H9 (cell line): Measurements from ENCODE around the gene MSL1. TPM values are rescaled to one million over a fixed set of nuclear protein-coding genes. Genes with fewer than 3 reads are reported as not detected.

Source experiments
- DNase-seq: peaks from one replicate; pipeline ENCODE4 v3.0.0-alpha.2; 2017
- H2AFZ ChIP-seq: one replicate; pipeline ENCODE4 v1.6.1; 2013; ENCODE audit warnings: mild to moderate bottlenecking, low read length, control low read depth, moderate library complexity
- H2AK5ac ChIP-seq: 2 replicates; pipeline ENCODE4 v1.6.1; 2013; ENCODE audit warnings: low read length, control low read depth, mixed read lengths; ENCODE audit not compliant: insufficient read length
- H2BK120ac ChIP-seq: one replicate; pipeline ENCODE4 v1.6.1; 2013; ENCODE audit warnings: low read depth, mild to moderate bottlenecking, low read length, control low read depth, inconsistent platforms; ENCODE audit not compliant: poor library complexity, severe bottlenecking
- H2BK12ac ChIP-seq: 2 replicates; pipeline ENCODE4 v1.6.1; 2013; ENCODE audit warnings: low read length, control low read depth, mixed read lengths, low read depth; ENCODE audit not compliant: insufficient read length
- H2BK15ac ChIP-seq: 2 replicates; pipeline ENCODE4 v1.6.1; 2013; ENCODE audit warnings: low read depth, low read length, control low read depth
- H2BK20ac ChIP-seq: one replicate; pipeline ENCODE4 v1.6.1; 2013; ENCODE audit warnings: low read depth, mild to moderate bottlenecking, low read length, control low read depth, inconsistent platforms; ENCODE audit not compliant: poor library complexity, severe bottlenecking
- H2BK5ac ChIP-seq: 2 replicates; pipeline ENCODE4 v1.6.1; 2013; ENCODE audit warnings: low read length, control low read depth, mixed read lengths; ENCODE audit not compliant: insufficient read length
- H3K14ac ChIP-seq: 2 replicates; pipeline ENCODE4 v1.6.1; 2013; ENCODE audit warnings: low read length, control low read depth; ENCODE audit not compliant: insufficient read depth
- H3K18ac ChIP-seq: 2 replicates; pipeline ENCODE4 v1.6.1; 2013; ENCODE audit warnings: low read depth, mild to moderate bottlenecking, mixed read lengths, low read length, control low read depth; ENCODE audit not compliant: insufficient read length
- H3K23ac ChIP-seq: 2 replicates; pipeline ENCODE4 v1.6.1; 2013; ENCODE audit warnings: low read length, control low read depth, mixed read lengths, low read depth; ENCODE audit not compliant: insufficient read length
- H3K23me2 ChIP-seq: 2 replicates; pipeline ENCODE4 v1.6.1; 2013; ENCODE audit warnings: low read depth, mild to moderate bottlenecking, mixed read lengths, low read length, control low read depth; ENCODE audit not compliant: insufficient read length, poor library complexity, severe bottlenecking
- H3K27ac ChIP-seq: 2 replicates; pipeline ENCODE4 v1.5.1; 2013; ENCODE audit warnings: low read length, control low read depth, mixed read lengths, low read depth; ENCODE audit not compliant: insufficient read length
- H3K27me3 ChIP-seq: 2 replicates; pipeline ENCODE4 v1.6.1; 2013; ENCODE audit warnings: low read length, control low read depth, inconsistent platforms; ENCODE audit not compliant: insufficient read depth
- H3K4ac ChIP-seq: 2 replicates; pipeline ENCODE4 v1.6.1; 2013; ENCODE audit warnings: low read depth, mild to moderate bottlenecking, control low read depth, inconsistent platforms, low read length, moderate library complexity
- H3K4me1 ChIP-seq: 2 replicates; pipeline ENCODE4 v1.6.1; 2013; ENCODE audit warnings: low read length, control low read depth, inconsistent platforms; ENCODE audit not compliant: insufficient read depth
- H3K4me2 ChIP-seq: 2 replicates; pipeline ENCODE4 v1.6.1; 2013; ENCODE audit warnings: low read length, control low read depth, mixed read lengths; ENCODE audit not compliant: insufficient read length, insufficient read depth
- H3K56ac ChIP-seq: 2 replicates; pipeline ENCODE4 v1.6.1; 2013; ENCODE audit warnings: low read depth, mild to moderate bottlenecking, mixed read lengths, low read length, control low read depth; ENCODE audit not compliant: insufficient read length
- H3K79me1 ChIP-seq: 2 replicates; pipeline ENCODE4 v1.6.1; 2013; ENCODE audit warnings: low read depth, mild to moderate bottlenecking, moderate library complexity, low read length, control low read depth, inconsistent platforms; ENCODE audit not compliant: insufficient read depth, poor library complexity, severe bottlenecking
- H3K79me2 ChIP-seq: 2 replicates; pipeline ENCODE4 v1.6.1; 2013; ENCODE audit warnings: low read length, control low read depth, inconsistent platforms; ENCODE audit not compliant: insufficient read depth
- H3K9ac ChIP-seq: 2 replicates; pipeline ENCODE4 v1.6.1; 2013; ENCODE audit warnings: low read length, control low read depth, mixed read lengths; ENCODE audit not compliant: insufficient read length; ENCODE audit errors: extremely low read depth
- H3K9me3 ChIP-seq: one replicate; pipeline ENCODE4 v1.6.1; 2013; ENCODE audit warnings: low read depth, low read length, inconsistent platforms; ENCODE audit not compliant: control insufficient read depth
- H3T11ph ChIP-seq: one replicate; pipeline ENCODE4 v1.6.1; 2013; ENCODE audit warnings: mild to moderate bottlenecking, low read length, control low read depth, inconsistent platforms
- H4K20me1 ChIP-seq: one replicate; pipeline ENCODE4 v1.6.1; 2013; ENCODE audit not compliant: control insufficient read depth, insufficient read length, insufficient read depth
- H4K5ac ChIP-seq: 2 replicates; pipeline ENCODE4 v1.6.1; 2013; ENCODE audit warnings: low read depth, mild to moderate bottlenecking, mixed read lengths, low read length, control low read depth; ENCODE audit not compliant: insufficient read length
- H4K8ac ChIP-seq: replicated peaks from 2 replicates; pipeline ENCODE4 v1.6.1; 2013; ENCODE audit warnings: low read length, control low read depth, mixed read lengths, low read depth; ENCODE audit not compliant: insufficient read length
- H4K91ac ChIP-seq: 2 replicates; pipeline ENCODE4 v1.6.1; 2013; ENCODE audit warnings: low read depth, mild to moderate bottlenecking, moderate library complexity, mixed read lengths, low read length, control low read depth; ENCODE audit not compliant: insufficient read length
- H3K27ac Mint-ChIP-seq, 3 experiments: 2 replicates in 2 of 3; 3 replicates in 1 of 3; pipeline ENCODE4 v1.8.0; 2020 to 2021; ENCODE audit warnings: mixed read lengths in 3 of 3, mild to moderate bottlenecking in 1 of 3, moderate library complexity in 1 of 3
- H3K27me3 Mint-ChIP-seq: 2 replicates; pipeline ENCODE4 v1.8.0; 2021; ENCODE audit warnings: low read depth, mild to moderate bottlenecking, moderate library complexity, mixed read lengths
- H3K36me3 Mint-ChIP-seq, 3 experiments: 2 replicates in 2 of 3; 3 replicates in 1 of 3; pipeline ENCODE4 v1.8.0; 2020 to 2021; ENCODE audit warnings: low read depth in 3 of 3, mixed read lengths in 3 of 3; ENCODE audit not compliant: insufficient read depth in 1 of 3
- H3K4me1 Mint-ChIP-seq, 2 experiments: 2 replicates each; pipeline ENCODE4 v1.8.0; 2020; ENCODE audit warnings: mixed read lengths in 2 of 2
- H3K4me3 Mint-ChIP-seq, 2 experiments: 2 replicates in 1 of 2; 3 replicates in 1 of 2; pipeline ENCODE4 v1.8.0; 2020 to 2021; ENCODE audit warnings: mild to moderate bottlenecking in 2 of 2, mixed read lengths in 2 of 2, moderate library complexity in 1 of 2
- H3K9me3 Mint-ChIP-seq, 2 experiments: 2 replicates in 1 of 2; 3 replicates in 1 of 2; pipeline ENCODE4 v1.8.0; 2020; ENCODE audit warnings: mild to moderate bottlenecking in 2 of 2, mixed read lengths in 2 of 2, moderate library complexity in 1 of 2
- WGBS: extraction: QIAGEN DNeasy Blood & Tissue Kit; methylation state at CpG from one replicate; pipeline ENCODE4 v1.1.7; 2013; ENCODE audit warnings: missing lambda C conversion rate, low lambda C conversion rate, mixed read lengths; ENCODE audit not compliant: insufficient read length; ENCODE audit errors: extremely low coverage; 5-methylcytosine and 5-hydroxymethylcytosine counted together
- total RNA-seq: library from RNA; stranded (reverse); gene quantifications from 2 replicates; pipeline ENCODE4 v1.2.1, GENCODE V29; 2021
- TF ChIP-seq, protein P1 (sequence below): fragments of 200-600 bp; sonication (generic); conservative IDR thresholded peaks from 3 replicates; pipeline ENCODE4 v1.8.0; 2021; ENCODE audit warnings: antibody characterized with exemption, mild to moderate bottlenecking

The MSL1 gene
- total RNA-seq, 1 experiment from 2014 or later: 105 TPM

GRCh38 chr17:40086150-40087044 lies 35.4 kb upstream of the MSL1 start:
- no peak overlapping the region for H2BK120ac ChIP-seq
- H3K23ac ChIP-seq: no peak overlapping the region
- Mint-ChIP-seq H3K36me3 (peaks cover 10 to 29% (median 24%) of the 10 kb centered on the region in 3 experiments; a peak in 6 of 7 replicates), H3K27me3 (no peaks in the 10 kb centered on the region), H3K4me3 (no peak overlapping the region), H3K9me3 (peaks cover 0 to 2% of the 10 kb centered on the region in 2 experiments; a peak in 1 of 5 replicates), H3K4me1 (peaks cover 9 to 24% of the 10 kb centered on the region in 2 experiments; a peak in 3 of 4 replicates), H3K27ac (no peak overlapping the region)
- no peak overlapping the region for H2AK5ac ChIP-seq
- no peaks in the 10 kb centered on the region for H3K79me1 ChIP-seq
- H2BK5ac ChIP-seq: no peak overlapping the region
- H3K23me2 ChIP-seq: no peaks in the 10 kb centered on the region
- H3T11ph ChIP-seq: no peak overlapping the region
- H3K27me3 ChIP-seq: no peaks in the 10 kb centered on the region
- no peak overlapping the region for H3K9ac ChIP-seq
- H4K8ac ChIP-seq: no peak overlapping the region
- H4K5ac ChIP-seq: no peak overlapping the region
- peak overlapping the region; percentile 38 for H3K56ac ChIP-seq
- no peak overlapping the region for H3K4me2 ChIP-seq
- no peak overlapping the region for H3K14ac ChIP-seq
- H2BK15ac ChIP-seq: no peak overlapping the region
- H3K79me2 ChIP-seq: no peaks in the 10 kb centered on the region
- no peaks in the 10 kb centered on the region for H3K4me1 ChIP-seq
- TF ChIP-seq, protein P1, sequence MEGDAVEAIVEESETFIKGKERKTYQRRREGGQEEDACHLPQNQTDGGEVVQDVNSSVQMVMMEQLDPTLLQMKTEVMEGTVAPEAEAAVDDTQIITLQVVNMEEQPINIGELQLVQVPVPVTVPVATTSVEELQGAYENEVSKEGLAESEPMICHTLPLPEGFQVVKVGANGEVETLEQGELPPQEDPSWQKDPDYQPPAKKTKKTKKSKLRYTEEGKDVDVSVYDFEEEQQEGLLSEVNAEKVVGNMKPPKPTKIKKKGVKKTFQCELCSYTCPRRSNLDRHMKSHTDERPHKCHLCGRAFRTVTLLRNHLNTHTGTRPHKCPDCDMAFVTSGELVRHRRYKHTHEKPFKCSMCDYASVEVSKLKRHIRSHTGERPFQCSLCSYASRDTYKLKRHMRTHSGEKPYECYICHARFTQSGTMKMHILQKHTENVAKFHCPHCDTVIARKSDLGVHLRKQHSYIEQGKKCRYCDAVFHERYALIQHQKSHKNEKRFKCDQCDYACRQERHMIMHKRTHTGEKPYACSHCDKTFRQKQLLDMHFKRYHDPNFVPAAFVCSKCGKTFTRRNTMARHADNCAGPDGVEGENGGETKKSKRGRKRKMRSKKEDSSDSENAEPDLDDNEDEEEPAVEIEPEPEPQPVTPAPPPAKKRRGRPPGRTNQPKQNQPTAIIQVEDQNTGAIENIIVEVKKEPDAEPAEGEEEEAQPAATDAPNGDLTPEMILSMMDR: peak; percentile 97
- H4K20me1 ChIP-seq: peaks cover 2% of the 10 kb centered on the region
- WGBS: no CpG with 5 or more reads among the region's 17 CpGs
- no peak overlapping the region for H2BK20ac ChIP-seq
- H3K4ac ChIP-seq: no peak overlapping the region
- no peak overlapping the region for H4K91ac ChIP-seq
- H3K9me3 ChIP-seq: no peaks in the 10 kb centered on the region
- H3K18ac ChIP-seq: no peak overlapping the region
- H3K27ac ChIP-seq: no peak overlapping the region
- H2AFZ ChIP-seq: no peak overlapping the region
- DNase-seq: peak; percentile 82
- H2BK12ac ChIP-seq: no peak overlapping the region
